Fibroblast of the aortic adventitia (primary cell): ENCODE measurements around the gene KCTD17. TPM values are rescaled to one million over a fixed set of nuclear protein-coding genes. Genes with fewer than 3 reads are reported as not detected.

ENCODE experiments used
- DNase-seq: peaks from one replicate; pipeline ENCODE4 v3.0.0-alpha.2; 2010; ENCODE audit warnings: low read depth
- H3K4me3 ChIP-seq: 2 replicates; pipeline ENCODE4 v1.5.1; 2011; ENCODE audit warnings: low read depth, mild to moderate bottlenecking, control low read depth, low read length, moderate library complexity
- total RNA-seq: library from RNA; depleted of rRNA; stranded (reverse); fragments of >200 nt; gene quantifications from 2 replicates; pipeline ENCODE4 v1.2.3, GENCODE V29; 2012; ENCODE audit warnings: low replicate concordance
- TF ChIP-seq, protein P1 (sequence below): IDR thresholded peaks from 2 replicates; pipeline ENCODE4 v1.5.1; 2011; ENCODE audit warnings: mild to moderate bottlenecking, low read length, control low read depth, inconsistent platforms; ENCODE audit not compliant: insufficient read depth

KCTD17 gene
- total RNA-seq, 1 donor = 25.6 TPM

DNA sequence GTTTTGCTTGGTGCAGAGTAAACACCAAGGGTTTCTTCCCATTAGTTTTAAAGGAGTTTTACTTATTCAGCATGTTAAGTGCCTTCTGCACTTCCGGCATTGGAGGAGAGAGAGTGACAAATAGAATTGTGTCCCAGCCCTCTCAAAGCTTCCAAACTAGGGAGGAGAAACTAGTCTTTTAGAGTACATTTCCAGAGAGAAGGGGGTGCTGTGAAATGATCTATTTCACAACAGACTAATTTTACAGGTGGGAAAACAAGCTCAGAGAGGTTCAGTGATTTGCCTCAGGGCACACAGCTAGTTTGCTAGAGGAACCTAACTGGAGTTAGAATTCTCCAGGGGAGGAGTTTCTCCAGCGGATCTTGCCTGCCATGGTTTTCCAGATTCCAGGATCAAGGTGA is 19.4 kb upstream of the KCTD17 start:
- no peak for DNase-seq
- H3K4me3 ChIP-seq = no peak overlapping the region
- TF ChIP-seq, protein P1, sequence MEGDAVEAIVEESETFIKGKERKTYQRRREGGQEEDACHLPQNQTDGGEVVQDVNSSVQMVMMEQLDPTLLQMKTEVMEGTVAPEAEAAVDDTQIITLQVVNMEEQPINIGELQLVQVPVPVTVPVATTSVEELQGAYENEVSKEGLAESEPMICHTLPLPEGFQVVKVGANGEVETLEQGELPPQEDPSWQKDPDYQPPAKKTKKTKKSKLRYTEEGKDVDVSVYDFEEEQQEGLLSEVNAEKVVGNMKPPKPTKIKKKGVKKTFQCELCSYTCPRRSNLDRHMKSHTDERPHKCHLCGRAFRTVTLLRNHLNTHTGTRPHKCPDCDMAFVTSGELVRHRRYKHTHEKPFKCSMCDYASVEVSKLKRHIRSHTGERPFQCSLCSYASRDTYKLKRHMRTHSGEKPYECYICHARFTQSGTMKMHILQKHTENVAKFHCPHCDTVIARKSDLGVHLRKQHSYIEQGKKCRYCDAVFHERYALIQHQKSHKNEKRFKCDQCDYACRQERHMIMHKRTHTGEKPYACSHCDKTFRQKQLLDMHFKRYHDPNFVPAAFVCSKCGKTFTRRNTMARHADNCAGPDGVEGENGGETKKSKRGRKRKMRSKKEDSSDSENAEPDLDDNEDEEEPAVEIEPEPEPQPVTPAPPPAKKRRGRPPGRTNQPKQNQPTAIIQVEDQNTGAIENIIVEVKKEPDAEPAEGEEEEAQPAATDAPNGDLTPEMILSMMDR = no peak

DNA sequence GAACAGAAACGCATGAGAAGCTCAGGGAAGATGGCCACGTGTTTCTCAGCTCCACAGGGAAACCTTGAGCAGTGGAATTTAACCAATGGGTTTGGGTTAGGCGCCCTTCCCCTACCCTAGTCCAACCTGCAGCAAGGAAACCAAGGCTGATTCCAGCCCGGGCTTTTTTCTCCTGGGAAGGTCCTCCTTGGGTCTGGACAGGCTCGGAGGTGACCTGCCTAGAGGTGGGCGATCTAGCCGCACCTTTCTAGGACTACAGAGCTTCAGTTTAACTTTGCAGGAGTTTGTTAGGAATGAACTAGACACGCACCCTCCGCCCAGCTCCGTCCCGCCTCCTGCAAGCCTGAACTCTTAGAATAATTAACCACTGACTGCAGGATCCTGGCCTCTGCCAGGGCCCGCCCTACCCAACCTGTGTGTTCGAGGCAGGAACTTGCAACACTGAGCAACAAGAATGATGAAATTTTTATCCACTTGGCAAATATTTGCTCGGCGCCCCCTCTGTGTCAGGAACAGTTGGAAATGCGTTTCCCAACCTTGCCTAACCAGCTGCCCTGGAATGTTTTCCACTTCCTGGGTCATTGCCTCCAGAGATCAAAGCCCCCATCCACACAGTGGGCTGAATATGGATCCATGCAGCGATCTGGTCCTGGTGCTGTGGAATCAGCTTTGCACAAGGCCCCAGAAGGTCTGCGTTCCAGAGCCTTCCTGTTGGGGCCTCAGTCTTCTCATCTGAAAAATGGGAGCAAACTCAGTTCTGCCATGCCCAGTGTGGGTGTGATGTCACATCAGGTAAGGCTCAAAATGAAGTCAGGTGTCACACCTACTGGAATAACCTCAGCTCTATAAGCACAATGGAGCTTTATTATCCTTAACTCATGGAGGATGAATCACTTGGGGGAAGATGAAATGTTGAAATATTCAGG is 18.7 kb upstream of the KCTD17 start:
- H3K4me3 ChIP-seq = no peak overlapping the region

DNA sequence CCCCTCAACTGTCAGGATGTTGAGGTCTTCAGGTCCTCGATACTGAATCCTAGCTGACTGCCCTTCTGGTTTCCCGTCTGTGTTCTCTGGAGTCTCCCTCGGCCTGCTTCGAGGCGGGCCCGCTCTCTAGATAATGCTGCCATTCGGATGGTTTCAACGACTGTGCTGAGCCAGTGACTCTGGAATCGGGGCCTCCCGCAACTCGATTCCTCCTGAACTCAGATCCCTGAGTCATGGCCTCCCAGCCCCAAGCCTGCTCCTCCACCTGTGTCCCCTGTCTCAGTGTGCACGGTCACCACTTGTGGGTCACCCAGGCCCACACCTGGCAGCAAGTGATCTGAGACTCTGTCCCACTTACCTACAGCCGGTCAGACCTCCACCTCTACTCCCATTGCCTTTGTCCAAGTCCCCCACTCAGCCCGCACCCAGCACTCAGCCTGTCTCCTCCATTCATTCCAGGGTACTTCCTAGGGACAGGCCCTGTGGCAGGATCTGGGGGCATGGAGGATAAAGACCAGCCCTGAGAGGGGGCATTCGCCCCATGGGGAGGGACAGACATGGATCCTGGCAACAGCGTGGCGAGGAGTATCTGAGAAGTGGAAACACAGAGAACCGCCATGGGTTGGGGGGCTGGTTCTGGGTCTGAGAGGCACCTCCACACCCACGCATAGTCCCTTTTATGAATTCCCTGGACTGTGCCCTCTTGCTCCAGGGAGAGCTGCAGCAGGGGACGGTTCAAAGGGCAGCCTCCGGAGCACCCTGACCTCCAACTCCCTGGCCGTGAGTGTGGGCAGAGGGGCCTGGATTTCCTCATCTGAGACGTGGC is 17.7 kb upstream of the KCTD17 start:
- no peak overlapping the region for H3K4me3 ChIP-seq
- no peak for DNase-seq
- TF ChIP-seq, protein P1 = no peak

More for the DNA sequence above, 18.7 kb upstream of the KCTD17 start:
- peak; percentile 85 for DNase-seq
- TF ChIP-seq, protein P1 = no peak

DNA sequence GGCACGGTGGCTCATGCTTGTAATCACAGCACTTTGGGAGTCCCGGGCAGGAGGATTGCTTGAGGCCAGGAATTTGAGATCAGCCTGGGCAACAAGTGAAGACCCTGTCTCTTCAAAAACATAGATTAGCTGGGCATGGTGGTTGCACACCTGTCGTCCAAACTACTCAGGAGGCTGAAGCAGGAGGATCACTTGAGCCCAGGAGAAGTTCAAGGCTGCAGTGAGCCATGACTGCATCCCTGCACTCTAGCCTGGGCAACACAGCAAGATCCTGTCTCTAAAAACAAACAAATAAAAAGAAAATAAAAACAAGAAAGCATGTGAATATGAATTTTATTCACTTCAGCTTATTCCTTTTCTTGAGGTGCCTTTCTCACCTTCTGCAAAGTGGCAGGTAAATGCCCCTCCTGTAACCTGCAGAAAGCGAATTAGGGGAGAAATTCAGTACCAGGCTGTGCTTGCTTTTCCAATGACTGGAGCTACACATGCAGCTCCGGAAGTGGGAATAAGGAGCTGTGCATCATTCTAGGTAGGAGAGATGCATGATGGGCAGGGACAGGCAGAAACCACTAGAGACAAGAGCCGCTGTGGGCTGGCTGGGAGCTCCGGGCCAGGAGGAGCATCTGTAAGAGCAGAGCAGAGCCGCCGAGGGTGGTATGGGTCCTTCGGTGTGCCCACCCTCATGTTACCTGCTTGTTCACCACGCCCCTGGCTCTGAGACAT is 14.7 kb upstream of the KCTD17 start:
- TF ChIP-seq, protein P1 = no peak

DNA sequence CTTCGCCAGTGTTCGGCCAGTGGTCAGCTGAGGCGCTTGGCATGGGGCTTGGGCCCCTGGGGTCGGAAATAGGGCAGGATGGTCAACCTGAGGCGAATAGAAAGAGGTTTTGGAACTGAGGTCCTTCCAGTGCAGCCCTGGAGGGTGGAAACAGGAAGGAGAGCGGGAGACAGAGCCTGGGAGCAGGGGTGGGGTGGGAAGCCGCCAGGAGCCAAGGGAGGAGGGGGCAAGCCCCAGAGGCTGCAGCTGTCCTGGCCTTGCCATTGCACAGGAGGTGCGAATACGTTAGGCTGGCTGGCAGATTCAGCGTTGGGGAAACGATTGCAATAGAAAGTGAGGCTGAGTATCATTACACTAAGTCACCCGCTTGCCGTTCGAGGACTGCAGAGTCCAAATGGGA is 13.9 kb upstream of the KCTD17 start:
- H3K4me3 ChIP-seq = no peak overlapping the region
- DNase-seq = no peak
- TF ChIP-seq, protein P1 = no peak

More for the DNA sequence above, 14.7 kb upstream of the KCTD17 start:
- DNase-seq = no peak
- H3K4me3 ChIP-seq = no peak overlapping the region

DNA sequence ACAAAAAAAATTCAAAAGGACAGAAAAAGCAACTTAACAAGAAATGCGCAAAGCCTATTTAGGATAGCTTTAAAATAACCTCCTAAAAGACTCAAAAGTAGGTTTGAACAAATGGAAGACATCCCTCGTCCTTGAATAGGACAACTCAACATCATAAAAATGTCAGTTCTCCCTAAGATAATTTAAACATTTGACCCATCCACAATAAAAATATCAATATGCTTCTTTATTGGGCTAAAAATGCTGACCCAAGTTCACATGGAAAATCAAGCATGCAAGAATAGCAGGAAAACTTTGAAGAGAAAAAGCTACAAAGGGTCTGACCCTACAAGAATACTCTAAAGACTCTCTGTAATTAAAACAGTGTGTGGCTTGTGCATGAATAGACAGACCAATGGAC is 12.1 kb upstream of the KCTD17 start:
- DNase-seq = no peak
- TF ChIP-seq, protein P1 = no peak

More for the DNA sequence above, 12.1 kb upstream of the KCTD17 start:
- no peak overlapping the region for H3K4me3 ChIP-seq
